Neural progenitor cell (in vitro differentiated cells): ENCODE measurements around the gene C1orf122. TPM values are rescaled to one million over a fixed set of nuclear protein-coding genes. Genes with fewer than 3 reads are reported as not detected.

Experiments
- DNase-seq: peaks from one replicate; pipeline ENCODE4 v3.0.0-alpha.2; 2016; ENCODE audit warnings: low spot score
- H2AFZ ChIP-seq: fragments of 200-600 bp; sonication (generic); replicated peaks from 2 replicates; pipeline ENCODE4 v1.6.1; 2016; ENCODE audit warnings: antibody characterized with exemption
- H3F3A ChIP-seq: fragments of 200-600 bp; sonication (generic); 2 replicates; pipeline ENCODE4 v1.6.1; 2016; ENCODE audit warnings: antibody characterized with exemption, low read depth
- H3K27ac ChIP-seq: fragments of 200-600 bp; sonication (generic); 2 replicates; pipeline ENCODE4 v1.5.1; 2016; ENCODE audit warnings: mild to moderate bottlenecking
- H3K27me3 ChIP-seq: fragments of 200-600 bp; sonication (generic); 2 replicates; pipeline ENCODE4 v1.6.1; 2016; ENCODE audit warnings: mild to moderate bottlenecking, moderate library complexity
- H3K36me3 ChIP-seq: fragments of 200-600 bp; sonication (generic); 2 replicates; pipeline ENCODE4 v1.5.1; 2016
- H3K4me1 ChIP-seq: fragments of 200-600 bp; sonication (generic); 2 replicates; pipeline ENCODE4 v1.6.1; 2016; ENCODE audit warnings: mixed run types
- H3K4me2 ChIP-seq: fragments of 200-600 bp; sonication (generic); 2 replicates; pipeline ENCODE4 v1.6.1; 2016
- H3K4me3 ChIP-seq: fragments of 200-600 bp; sonication (generic); 2 replicates; pipeline ENCODE4 v1.5.1; 2016
- H3K79me2 ChIP-seq: fragments of 200-600 bp; sonication (generic); 2 replicates; pipeline ENCODE4 v1.6.1; 2016; ENCODE audit warnings: low read depth
- H3K9ac ChIP-seq: fragments of 200-600 bp; sonication (generic); 2 replicates; pipeline ENCODE4 v1.6.1; 2016
- H3K9me3 ChIP-seq: fragments of 200-600 bp; sonication (generic); 2 replicates; pipeline ENCODE4 v1.5.1; 2016; ENCODE audit warnings: low read depth
- H4K20me1 ChIP-seq: fragments of 200-600 bp; sonication (generic); 2 replicates; pipeline ENCODE4 v1.6.1; 2016; ENCODE audit warnings: low read depth
- H3K27ac Mint-ChIP-seq: 3 replicates; pipeline ENCODE4 v1.8.0; 2021; ENCODE audit warnings: mixed read lengths
- H3K27me3 Mint-ChIP-seq: 2 replicates; pipeline ENCODE4 v1.8.0; 2022; ENCODE audit warnings: low read depth, mild to moderate bottlenecking, inconsistent platforms, moderate library complexity, mixed read lengths; ENCODE audit not compliant: insufficient read depth
- H3K36me3 Mint-ChIP-seq: 3 replicates; pipeline ENCODE4 v1.8.0; 2021; ENCODE audit warnings: mixed read lengths
- H3K4me1 Mint-ChIP-seq: 3 replicates; pipeline ENCODE4 v1.8.0; 2021; ENCODE audit warnings: mixed read lengths
- H3K4me3 Mint-ChIP-seq: 3 replicates; pipeline ENCODE4 v1.8.0; 2021; ENCODE audit warnings: mild to moderate bottlenecking, moderate library complexity, mixed read lengths
- H3K9me3 Mint-ChIP-seq: 3 replicates; pipeline ENCODE4 v1.8.0; 2020; ENCODE audit warnings: mixed read lengths
- EZH2 ChIP-seq: fragments of 200-600 bp; sonication (generic); IDR thresholded peaks from 2 replicates; pipeline ENCODE4 v1.6.1; 2017; ENCODE audit warnings: antibody characterized with exemption, mild to moderate bottlenecking, moderate library complexity
- EZH2phosphoT487 ChIP-seq: fragments of 200-600 bp; sonication (generic); IDR thresholded peaks from 2 replicates; pipeline ENCODE4 v1.6.1; 2017; ENCODE audit warnings: antibody characterized with exemption
- total RNA-seq: library from RNA; depleted of rRNA; stranded (reverse); fragments of >200 nt; gene quantifications from 2 replicates; pipeline ENCODE4 v1.2.3, GENCODE V29; 2015; ENCODE audit warnings: low replicate concordance
- TF ChIP-seq, protein P1 (sequence below): fragments of 200-600 bp; sonication (generic); IDR thresholded peaks from 2 replicates; pipeline ENCODE4 v1.5.1; 2017; ENCODE audit warnings: antibody characterized with exemption, mild to moderate bottlenecking

C1orf122 gene
- total RNA-seq, 1 donor from 2014 or later, result 17.7 TPM

DNA sequence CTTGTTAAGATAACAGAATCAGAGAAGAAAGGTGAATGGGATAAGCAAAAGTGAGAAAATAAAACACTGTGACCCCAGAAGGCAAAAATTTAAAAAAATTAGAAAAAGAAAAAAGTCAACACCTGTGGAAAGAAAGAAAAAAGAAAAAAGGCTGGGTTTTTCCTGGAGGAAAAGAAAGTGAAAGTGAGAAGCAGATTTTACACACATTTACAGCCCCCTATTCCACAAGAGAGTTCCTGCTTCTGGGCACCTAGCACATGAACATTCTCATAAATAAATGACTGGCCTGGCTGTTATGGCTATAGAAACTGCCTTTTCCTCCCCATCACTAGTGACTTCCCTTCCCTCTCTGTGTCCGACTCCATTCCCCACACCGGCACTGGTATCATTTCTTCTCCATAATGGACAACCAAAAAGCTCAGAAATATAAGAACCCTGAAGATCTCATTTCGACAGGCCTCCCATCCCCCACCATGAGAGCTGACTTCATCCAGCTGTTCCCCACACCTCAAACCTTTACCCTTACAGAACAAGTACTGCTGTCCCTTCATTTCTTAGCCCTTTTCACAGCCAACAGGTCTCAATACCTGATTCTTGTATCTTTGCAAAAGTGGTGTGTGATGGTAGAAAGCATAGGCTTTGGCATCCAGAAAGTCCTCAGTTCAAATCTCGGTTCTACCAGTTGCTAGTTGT, 39.2 kb downstream of the C1orf122 start:
- H3F3A ChIP-seq, result no peaks in the 10 kb centered on the region

DNA sequence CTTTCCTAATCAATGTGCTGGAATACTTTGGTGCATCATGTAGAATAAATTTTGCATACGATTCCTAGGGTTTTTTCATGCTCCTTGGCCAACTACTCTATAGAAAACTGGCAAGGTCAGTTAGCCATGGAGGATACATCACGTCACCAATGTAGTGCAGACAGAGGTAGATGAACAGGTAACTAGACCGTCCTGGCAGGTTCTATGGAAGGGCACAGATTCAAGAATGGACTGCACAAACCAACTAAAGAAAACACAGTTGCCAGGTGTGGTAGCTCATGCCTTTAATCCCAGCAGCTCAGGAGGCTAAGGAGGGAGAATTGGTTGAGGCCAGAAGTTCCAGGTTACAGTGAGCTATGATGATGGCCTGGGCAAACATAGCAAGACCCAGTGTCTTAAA, 41.9 kb downstream of the C1orf122 start:
- H3K27ac Mint-ChIP-seq, result no peak overlapping the region
- TF ChIP-seq, protein P1, sequence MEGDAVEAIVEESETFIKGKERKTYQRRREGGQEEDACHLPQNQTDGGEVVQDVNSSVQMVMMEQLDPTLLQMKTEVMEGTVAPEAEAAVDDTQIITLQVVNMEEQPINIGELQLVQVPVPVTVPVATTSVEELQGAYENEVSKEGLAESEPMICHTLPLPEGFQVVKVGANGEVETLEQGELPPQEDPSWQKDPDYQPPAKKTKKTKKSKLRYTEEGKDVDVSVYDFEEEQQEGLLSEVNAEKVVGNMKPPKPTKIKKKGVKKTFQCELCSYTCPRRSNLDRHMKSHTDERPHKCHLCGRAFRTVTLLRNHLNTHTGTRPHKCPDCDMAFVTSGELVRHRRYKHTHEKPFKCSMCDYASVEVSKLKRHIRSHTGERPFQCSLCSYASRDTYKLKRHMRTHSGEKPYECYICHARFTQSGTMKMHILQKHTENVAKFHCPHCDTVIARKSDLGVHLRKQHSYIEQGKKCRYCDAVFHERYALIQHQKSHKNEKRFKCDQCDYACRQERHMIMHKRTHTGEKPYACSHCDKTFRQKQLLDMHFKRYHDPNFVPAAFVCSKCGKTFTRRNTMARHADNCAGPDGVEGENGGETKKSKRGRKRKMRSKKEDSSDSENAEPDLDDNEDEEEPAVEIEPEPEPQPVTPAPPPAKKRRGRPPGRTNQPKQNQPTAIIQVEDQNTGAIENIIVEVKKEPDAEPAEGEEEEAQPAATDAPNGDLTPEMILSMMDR, result no peak
- no peak for TF ChIP-seq EZH2phosphoT487
- TF ChIP-seq EZH2, result no peak
- H2AFZ ChIP-seq, result no peak overlapping the region
- peaks cover 4% of the 10 kb centered on the region for H3K36me3 Mint-ChIP-seq
- H3F3A ChIP-seq, result no peaks in the 10 kb centered on the region
- H3K27ac ChIP-seq, result no peak overlapping the region
- peaks cover 3% of the 10 kb centered on the region for H3K27me3 Mint-ChIP-seq
- H4K20me1 ChIP-seq, result peaks cover 71% of the 10 kb centered on the region
- peaks cover 82% of the 10 kb centered on the region for H3K79me2 ChIP-seq
- H3K4me3 ChIP-seq, result no peak overlapping the region
- no peaks in the 10 kb centered on the region for H3K4me1 ChIP-seq
- no peak overlapping the region for H3K9ac ChIP-seq
- H3K4me2 ChIP-seq, result no peak overlapping the region
- H3K4me3 Mint-ChIP-seq, result no peak overlapping the region
- no peak for DNase-seq
- no peaks in the 10 kb centered on the region for H3K9me3 Mint-ChIP-seq
- peaks cover 3% of the 10 kb centered on the region for H3K4me1 Mint-ChIP-seq
- H3K36me3 ChIP-seq, result no peaks in the 10 kb centered on the region
- no peaks in the 10 kb centered on the region for H3K27me3 ChIP-seq
- no peaks in the 10 kb centered on the region for H3K9me3 ChIP-seq

More for the DNA sequence above, 39.2 kb downstream of the C1orf122 start:
- peaks cover 62% of the 10 kb centered on the region for H3K79me2 ChIP-seq
- Mint-ChIP-seq H3K27me3 (no peaks in the 10 kb centered on the region), H3K36me3 (no peaks in the 10 kb centered on the region), H3K9me3 (no peaks in the 10 kb centered on the region), H3K4me1 (no peaks in the 10 kb centered on the region), H3K4me3 (no peak overlapping the region), H3K27ac (no peak overlapping the region)
- no peak overlapping the region for H2AFZ ChIP-seq
- H3K27ac ChIP-seq, result no peak overlapping the region
- H3K9ac ChIP-seq, result no peak overlapping the region
- no peaks in the 10 kb centered on the region for H3K36me3 ChIP-seq
- H3K9me3 ChIP-seq, result no peaks in the 10 kb centered on the region
- H4K20me1 ChIP-seq, result peaks cover 74% of the 10 kb centered on the region
- no peaks in the 10 kb centered on the region for H3K4me1 ChIP-seq
- no peak for TF ChIP-seq EZH2
- no peak for TF ChIP-seq EZH2phosphoT487
- TF ChIP-seq, protein P1, result no peak
- H3K4me3 ChIP-seq, result no peak overlapping the region
- DNase-seq, result no peak
- no peak overlapping the region for H3K4me2 ChIP-seq
- H3K27me3 ChIP-seq, result no peaks in the 10 kb centered on the region

DNA sequence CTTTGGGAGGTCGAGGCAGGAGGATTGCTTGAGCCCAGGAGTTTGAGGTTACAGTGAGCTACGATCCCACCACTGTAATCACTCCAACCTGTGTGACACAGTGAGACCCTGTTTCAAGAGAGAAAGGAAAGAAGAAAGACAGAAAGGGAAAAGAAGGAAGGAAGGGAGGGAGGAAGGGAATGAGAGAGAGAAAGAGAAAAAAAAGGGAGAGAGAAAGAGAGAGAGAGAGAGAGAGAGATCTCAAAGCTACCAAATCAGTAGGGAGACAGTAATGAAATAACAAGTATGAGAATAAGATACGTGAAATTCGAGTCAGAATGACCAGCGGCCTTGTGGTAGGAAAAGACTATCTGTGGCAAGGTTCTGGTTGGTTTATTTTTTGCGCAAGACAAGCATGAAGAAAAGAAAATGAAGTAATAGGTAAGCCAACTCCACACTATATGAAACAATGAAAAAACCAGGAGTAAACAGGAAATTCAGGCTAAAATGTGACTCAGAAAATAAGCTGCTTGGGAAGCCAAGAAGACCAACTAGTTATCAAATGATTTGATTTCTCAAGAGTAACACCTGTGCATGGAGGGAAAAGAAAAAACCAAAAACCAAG, 42.9 kb downstream of the C1orf122 start:
- Histone ChIP-seq H3K27ac (no peak overlapping the region), H2AFZ (no peak overlapping the region), H3F3A (no peaks in the 10 kb centered on the region), H3K36me3 (no peaks in the 10 kb centered on the region), H3K9me3 (no peaks in the 10 kb centered on the region), H3K4me3 (no peak overlapping the region), H3K27me3 (no peaks in the 10 kb centered on the region), H3K9ac (no peak overlapping the region), H4K20me1 (peaks cover 66% of the 10 kb centered on the region), H3K4me2 (no peak overlapping the region), H3K79me2 (peaks cover 84% of the 10 kb centered on the region), H3K4me1 (no peaks in the 10 kb centered on the region)
- Mint-ChIP-seq H3K27ac (no peak overlapping the region), H3K4me1 (peaks cover 7% of the 10 kb centered on the region), H3K36me3 (peaks cover 6% of the 10 kb centered on the region), H3K27me3 (peaks cover 3% of the 10 kb centered on the region), H3K9me3 (no peaks in the 10 kb centered on the region), H3K4me3 (no peak overlapping the region)
- TF ChIP-seq, protein P1, result no peak
- TF ChIP-seq EZH2phosphoT487 (no peak), EZH2 (no peak)
- DNase-seq, result no peak
